Stimulated activated CD8-positive, alpha-beta memory T cell treated with anti-CD3 and anti-CD28 coated beads, Interleukin-2, amount 100 ng/mL, for 1 hour (primary cell): Measurements from ENCODE around the gene LCMT2.

Experiments used
- DNase-seq, 2 donors: peaks; one replicate each; pipeline ENCODE4 v3.0.0-alpha.2; 2020; ENCODE audit warnings: low read depth in 2 of 2

Gene LCMT2

DNA sequence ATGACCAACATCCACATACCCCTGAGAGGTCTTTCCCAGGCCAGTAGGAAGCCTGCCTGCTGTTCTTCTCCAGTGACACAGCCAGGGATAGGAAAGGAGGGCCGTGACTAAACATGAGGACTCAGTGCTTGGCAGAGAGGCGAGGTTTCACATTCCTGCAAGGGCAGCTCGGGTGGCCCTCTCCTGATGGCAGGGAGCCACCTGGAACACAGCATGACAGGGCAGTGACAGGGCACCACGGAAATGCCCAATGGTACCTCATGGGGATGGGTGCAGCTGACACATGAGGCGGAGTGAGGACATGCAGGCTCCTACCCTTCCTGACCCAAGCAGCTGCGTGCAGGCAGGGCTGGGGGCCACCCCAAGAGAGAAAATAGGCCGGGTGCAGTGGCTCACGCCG is 56.2 kb downstream of the LCMT2 start:
- no peak for DNase-seq
